Measurements from ENCODE around the gene SPOP. TPM values are rescaled to one million over a fixed set of nuclear protein-coding genes. Genes with fewer than 3 reads are reported as not detected.
"Not testable (repeated sequence)": the region's sequence is repeated elsewhere in the genome, so short reads cannot be mapped to it uniquely, and the experiment has no call there.

The SPOP gene
- total RNA-seq, 4 donors from 2014 or later: 18.1 to 67.5 (median 36.5) TPM

DNA sequence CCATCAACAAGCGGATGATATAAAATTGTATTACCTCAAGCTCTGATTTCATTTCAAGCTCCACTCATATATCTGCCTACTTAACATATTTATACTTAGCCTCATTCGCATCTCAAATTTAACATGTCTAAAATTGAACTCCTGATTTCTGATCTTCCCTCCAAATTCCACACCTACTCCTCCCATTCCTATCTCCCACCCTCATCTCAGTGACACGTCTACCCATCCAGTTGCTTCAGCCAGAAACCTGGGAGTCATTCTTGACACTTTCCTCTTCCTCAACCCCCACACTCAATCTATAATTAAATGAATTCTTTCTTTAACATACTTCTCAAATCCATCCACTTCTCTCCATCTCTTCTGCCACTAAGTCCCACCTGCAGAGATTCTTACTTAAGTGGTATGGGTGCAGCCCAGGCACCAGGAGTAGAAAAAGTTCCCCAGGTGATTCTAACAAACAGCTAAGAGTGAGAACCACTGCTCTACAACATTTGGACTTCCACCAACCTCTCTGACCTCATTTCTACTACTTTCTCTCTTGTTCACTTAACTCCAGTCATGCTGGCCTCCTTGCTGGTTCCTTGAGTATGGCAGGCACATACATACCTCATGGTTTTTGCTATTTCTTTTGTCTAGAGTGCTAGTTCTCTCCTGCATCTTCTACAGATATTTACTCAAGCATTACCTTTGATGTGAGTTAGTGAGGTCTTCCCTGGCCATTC lies 18.1 kb downstream of the SPOP start:
- peaks cover 0 to 4% (median 0%) of the 10 kb centered on the region in 3 donors for H3K36me3 ChIP-seq
- no peak for DNase-seq
- peaks cover 0 to 36% (median 3%) of the 10 kb centered on the region in 3 donors for H3K4me1 ChIP-seq
- intact Hi-C loops (cut with DNase I): no loop called here
- TF ChIP-seq POLR2A (IDR thresholded peaks at IDR 0.05): no peak
- TF ChIP-seq, protein P1, sequence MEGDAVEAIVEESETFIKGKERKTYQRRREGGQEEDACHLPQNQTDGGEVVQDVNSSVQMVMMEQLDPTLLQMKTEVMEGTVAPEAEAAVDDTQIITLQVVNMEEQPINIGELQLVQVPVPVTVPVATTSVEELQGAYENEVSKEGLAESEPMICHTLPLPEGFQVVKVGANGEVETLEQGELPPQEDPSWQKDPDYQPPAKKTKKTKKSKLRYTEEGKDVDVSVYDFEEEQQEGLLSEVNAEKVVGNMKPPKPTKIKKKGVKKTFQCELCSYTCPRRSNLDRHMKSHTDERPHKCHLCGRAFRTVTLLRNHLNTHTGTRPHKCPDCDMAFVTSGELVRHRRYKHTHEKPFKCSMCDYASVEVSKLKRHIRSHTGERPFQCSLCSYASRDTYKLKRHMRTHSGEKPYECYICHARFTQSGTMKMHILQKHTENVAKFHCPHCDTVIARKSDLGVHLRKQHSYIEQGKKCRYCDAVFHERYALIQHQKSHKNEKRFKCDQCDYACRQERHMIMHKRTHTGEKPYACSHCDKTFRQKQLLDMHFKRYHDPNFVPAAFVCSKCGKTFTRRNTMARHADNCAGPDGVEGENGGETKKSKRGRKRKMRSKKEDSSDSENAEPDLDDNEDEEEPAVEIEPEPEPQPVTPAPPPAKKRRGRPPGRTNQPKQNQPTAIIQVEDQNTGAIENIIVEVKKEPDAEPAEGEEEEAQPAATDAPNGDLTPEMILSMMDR (IDR thresholded peaks at IDR 0.05): no peak
- no peak overlapping the region for H3K4me3 ChIP-seq
- WGBS, 2 donors: 91 to 96% methylated on average over 3 of the region's 3 CpGs
- no peaks in the 10 kb centered on the region for H3K9me3 ChIP-seq
- H3K27ac ChIP-seq: no peak overlapping the region
- H3K27me3 ChIP-seq: no peaks in the 10 kb centered on the region

DNA sequence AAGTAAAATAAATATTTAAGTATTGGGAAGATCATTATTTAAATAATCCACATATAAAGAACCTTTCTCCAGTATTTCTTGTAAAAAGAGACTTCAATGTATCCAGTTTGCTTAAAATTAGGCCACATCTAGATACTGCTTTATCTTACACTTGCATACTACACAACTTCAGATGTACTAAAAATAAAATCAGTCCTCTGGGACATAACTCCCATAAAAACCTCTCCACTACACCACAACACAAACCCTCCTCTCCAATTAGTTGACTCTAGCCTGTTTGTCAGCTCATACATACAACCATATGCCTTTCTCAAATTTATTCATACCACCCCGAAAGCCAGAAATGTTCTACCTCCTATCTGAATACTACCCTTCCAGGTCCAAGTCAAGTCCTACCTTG lies 21.6 kb downstream of the SPOP start:
- no peak overlapping the region for H3K4me3 ChIP-seq
- intact Hi-C loops (cut with DNase I): no loop called here
- DNase-seq: no peak
- no peaks in the 10 kb centered on the region for H3K27me3 ChIP-seq
- no peaks in the 10 kb centered on the region for H3K9me3 ChIP-seq
- TF ChIP-seq, protein P1 (IDR thresholded peaks at IDR 0.05): no peak
- TF ChIP-seq POLR2A (IDR thresholded peaks at IDR 0.05): no peak
- 28 to 86% methylated on average over 1 of the region's 1 CpG for WGBS, 2 donors
- H3K4me1 ChIP-seq: peaks cover 0 to 30% (median 6%) of the 10 kb centered on the region in 3 donors
- peaks cover 0 to 4% (median 0%) of the 10 kb centered on the region in 3 donors for H3K36me3 ChIP-seq
- no peak overlapping the region for H3K27ac ChIP-seq

DNA sequence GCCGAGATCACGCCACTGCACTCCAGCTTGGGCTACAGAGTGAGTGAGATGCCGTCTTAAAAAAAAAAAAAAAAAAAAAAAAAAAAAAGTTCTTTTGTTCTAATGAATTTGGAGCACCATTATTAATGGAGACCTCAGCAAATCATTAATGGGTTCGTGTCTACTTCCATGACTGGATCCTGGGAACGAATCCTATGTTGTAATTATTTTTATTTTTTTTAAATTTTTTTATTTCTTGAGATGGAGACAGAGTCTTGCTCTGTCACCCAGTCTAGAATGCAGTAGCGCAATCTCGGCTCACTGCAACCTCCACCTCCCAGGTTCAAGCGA lies 30.7 kb downstream of the SPOP start:
- H3K4me1 ChIP-seq: peaks cover 0 to 57% (median 14%) of the 10 kb centered on the region in 3 donors
- H3K9me3 ChIP-seq: no peaks in the 10 kb centered on the region
- WGBS, 2 donors: 70 to 80% methylated on average over 8 of the region's 8 CpGs
- no peaks in the 10 kb centered on the region for H3K36me3 ChIP-seq
- H3K27ac ChIP-seq: peak overlapping the region; percentile 57 to 84 (median 82)
- TF ChIP-seq, protein P1 (IDR thresholded peaks at IDR 0.05): no peak
- DNase-seq: no peak
- no peaks in the 10 kb centered on the region for H3K27me3 ChIP-seq
- H3K4me3 ChIP-seq: peak overlapping the region in 1 of 4 donors; percentile 36
- intact Hi-C loops (cut with DNase I): no loop called here

DNA sequence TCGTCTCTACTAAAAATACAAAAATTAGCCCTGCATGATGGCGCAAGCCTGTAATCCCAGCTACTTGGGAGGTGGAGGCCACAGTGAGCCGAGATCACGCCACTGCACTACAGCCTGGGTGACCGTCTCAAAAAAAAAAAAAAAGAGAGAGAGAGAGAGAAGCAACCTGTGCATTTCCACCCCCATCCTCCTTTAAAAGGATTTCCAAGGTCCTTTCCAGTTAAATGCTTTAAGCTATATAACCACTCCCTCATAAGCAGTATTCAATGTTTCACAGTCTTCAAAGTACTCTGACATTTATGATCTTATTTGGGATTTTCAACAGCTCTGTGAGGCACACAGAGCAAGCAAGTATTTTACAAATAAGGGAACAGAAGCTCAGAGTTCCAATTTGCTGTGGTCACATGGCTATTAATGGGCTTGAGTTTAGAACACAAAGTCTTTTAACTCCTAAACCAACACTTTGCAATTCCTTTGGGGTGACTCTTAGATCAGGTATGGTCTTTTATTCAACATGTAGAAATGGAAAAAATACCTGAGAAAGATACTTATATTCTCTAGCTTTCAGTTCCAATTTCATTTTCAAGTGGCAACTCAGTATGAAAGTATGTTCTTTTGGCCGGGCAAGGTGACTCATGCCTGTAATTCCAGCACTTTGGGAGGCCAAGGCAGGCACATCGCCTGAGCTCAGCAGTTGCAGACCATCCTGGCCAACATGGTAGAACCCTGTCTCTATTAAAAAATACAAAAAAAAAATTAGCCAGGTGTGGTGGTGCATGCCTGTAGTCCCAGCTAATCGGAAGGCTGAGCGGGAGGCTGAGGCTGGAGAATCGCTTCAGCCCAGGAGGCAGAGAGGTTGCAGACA lies 31.3 kb downstream of the SPOP start:
- intact Hi-C loops (cut with DNase I): no loop called here
- peak overlapping the region; percentile 57 to 84 (median 82) for H3K27ac ChIP-seq
- H3K4me3 ChIP-seq: peak overlapping the region in 3 of 4 donors; percentile 20 to 38 (median 24)
- peak in 1 of 4 donors; percentile 16 for TF ChIP-seq POLR2A (IDR thresholded peaks at IDR 0.05)
- TF ChIP-seq, protein P1 (IDR thresholded peaks at IDR 0.05): no peak
- DNase-seq: no peak
- no peaks in the 10 kb centered on the region for H3K36me3 ChIP-seq
- peaks cover 0 to 60% (median 14%) of the 10 kb centered on the region in 3 donors for H3K4me1 ChIP-seq
- no peaks in the 10 kb centered on the region for H3K9me3 ChIP-seq
- 48% methylated on average over 10 of the region's 10 CpGs for WGBS, 2 donors
- no peaks in the 10 kb centered on the region for H3K27me3 ChIP-seq

DNA sequence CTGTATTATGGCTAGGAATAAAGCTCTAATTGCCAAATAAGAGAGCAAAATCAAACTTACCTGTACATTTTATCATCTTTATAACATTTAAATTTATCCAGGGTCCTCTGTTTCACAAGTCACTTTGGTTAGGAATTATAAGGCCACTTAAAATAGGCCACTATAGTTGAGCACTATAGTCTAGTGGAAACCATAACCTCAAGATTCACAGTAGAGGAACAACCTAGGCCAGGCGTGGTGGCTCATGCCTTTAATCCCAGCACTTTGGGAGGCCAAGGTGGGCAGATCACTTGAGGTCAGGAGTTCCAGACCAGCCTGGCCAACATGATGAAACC lies 31.9 kb downstream of the SPOP start:
- H3K27me3 ChIP-seq; H3K9me3 ChIP-seq; H3K36me3 ChIP-seq; intact Hi-C loops (cut with DNase I); DNase-seq: not testable (repeated sequence)
- Histone ChIP-seq H3K4me1 (peaks cover 0 to 65% (median 14%) of the 10 kb centered on the region in 3 donors), H3K4me3 (peak overlapping the region in 3 of 4 donors; percentile 20 to 38 (median 24)), H3K27ac (peak overlapping the region; percentile 57 to 84 (median 82))
- 67 to 73% methylated on average over 1 of the region's 1 CpG for WGBS, 2 donors
